HG03039 (cell line): ENCODE results near the gene HCRTR2.
A peak's percentile ranks its signal among the peaks of the same experiment; 100 is the strongest.
"Not testable (repeated sequence)": the region's sequence is repeated elsewhere in the genome, so short reads cannot be mapped to it uniquely, and the experiment has no call there.

ENCODE experiments used
- ATAC-seq: cut with Tn5 transposase; IDR thresholded peaks from one replicate; pipeline ENCODE4 v1.9.1; 2021; ENCODE audit warnings: mild to moderate bottlenecking, moderate library complexity; ENCODE audit not compliant: unreplicated experiment

The HCRTR2 gene

GRCh38 chr6:55210952-55211351 lies 36.6 kb downstream of the HCRTR2 start:
- ATAC-seq = no peak

- no peak for ATAC-seq
These were observed 37.8 kb downstream of the HCRTR2 start for GRCh38 chr6:55212156-55212555.

DNA sequence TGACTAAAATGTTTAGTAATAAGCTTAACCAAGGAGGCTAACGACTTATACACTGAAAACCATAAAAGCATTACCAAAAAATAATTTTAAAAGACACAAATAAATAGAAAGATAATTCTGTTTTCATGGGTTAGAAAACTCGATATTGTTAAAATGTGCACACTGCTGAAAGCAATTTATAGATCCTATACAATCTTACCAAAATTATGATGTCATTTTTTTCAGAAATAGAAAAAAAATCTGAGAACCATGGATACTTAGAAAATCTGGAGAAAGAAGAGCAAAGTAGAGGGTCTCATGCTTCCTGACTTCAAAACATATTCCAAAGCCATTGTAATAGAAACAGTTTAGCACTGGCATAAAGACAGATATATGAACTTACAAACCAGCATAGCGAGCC lies 46.6 kb downstream of the HCRTR2 start:
- ATAC-seq = no peak

DNA sequence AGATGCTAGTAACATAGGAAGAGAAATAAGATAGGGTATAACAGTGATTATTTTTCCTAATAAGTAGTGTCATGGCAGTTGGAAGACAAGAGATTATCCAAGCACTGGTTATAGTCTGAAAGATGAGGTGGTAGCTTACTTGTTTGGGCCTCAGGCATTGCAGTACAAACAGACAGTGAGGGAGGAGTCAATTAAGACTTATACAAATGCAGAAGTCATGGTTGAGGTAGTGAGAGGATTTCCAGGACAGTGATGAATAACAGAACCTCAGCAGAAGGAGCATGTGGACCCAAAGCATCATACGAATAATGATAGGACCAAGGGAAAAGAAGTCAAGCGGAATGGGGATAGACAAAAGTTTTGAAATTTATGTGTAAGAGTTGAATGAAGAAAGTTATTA lies 53.5 kb downstream of the HCRTR2 start:
- ATAC-seq = no peak

DNA sequence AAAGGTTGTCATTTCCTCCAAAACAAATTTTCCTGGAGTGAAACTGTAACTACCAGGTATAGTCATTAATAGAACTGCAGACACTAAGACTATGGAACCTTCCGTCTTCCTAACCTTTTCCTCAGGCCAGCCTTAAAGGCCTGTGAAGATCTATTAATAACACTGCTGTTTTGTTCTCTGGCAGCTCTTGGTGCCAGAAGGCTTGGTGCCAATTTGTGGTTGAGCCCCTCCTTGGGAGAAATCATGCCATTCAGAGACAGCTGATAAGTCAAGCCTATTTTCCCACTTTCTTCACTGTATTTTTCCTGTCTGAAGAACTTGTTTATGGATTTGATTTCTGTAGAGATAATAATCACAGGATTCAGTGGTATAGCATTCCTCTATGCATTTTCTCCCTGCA lies 64.8 kb downstream of the HCRTR2 start:
- ATAC-seq = no peak

DNA sequence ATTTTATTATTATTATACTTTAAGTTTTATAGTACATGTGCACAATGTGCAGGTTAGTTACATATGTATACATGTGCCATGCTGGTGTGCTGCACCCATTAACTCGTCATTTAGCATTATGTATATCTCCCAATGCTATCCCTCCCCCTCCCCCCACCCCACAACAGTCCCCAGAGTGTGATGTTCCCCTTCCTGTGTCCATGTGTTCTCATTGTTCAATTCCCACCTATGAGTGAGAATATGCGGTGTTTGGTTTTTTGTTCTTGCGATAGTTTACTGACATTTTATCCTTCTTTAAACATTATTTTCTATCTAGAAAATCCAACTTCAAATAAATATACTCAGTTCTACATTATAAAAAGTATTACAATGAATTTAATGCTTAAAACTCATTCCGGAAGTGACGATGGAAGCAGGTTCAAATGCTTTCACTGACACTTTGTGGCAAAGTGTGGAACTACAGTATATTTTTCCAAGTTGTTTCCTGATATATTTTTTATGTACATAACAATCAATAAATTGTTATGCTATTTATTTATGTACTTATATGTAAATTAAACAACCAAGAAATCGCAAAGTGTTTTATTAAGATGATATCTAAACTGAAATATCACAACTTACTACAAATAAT lies 66.8 kb downstream of the HCRTR2 start:
- not testable (repeated sequence) for ATAC-seq

DNA sequence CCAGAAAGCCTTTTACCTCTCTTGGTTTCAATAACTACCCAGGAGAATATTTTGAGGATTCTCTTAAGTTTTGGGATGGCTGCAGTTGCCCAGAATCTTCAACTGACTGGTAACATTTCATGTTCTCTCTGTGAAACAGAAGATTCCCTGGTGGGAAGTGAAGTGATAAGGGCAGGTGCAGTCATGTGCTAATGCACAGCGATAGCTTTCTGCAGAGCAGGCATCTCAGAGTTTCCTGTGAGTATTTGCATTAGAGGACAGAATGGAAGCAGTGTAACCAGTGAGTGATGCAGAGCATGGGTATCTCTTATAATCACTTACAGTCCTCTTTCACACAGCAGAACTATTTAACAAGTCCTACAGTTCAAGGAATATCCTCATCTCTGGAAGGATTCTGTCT lies 76.1 kb downstream of the HCRTR2 start:
- no peak for ATAC-seq

DNA sequence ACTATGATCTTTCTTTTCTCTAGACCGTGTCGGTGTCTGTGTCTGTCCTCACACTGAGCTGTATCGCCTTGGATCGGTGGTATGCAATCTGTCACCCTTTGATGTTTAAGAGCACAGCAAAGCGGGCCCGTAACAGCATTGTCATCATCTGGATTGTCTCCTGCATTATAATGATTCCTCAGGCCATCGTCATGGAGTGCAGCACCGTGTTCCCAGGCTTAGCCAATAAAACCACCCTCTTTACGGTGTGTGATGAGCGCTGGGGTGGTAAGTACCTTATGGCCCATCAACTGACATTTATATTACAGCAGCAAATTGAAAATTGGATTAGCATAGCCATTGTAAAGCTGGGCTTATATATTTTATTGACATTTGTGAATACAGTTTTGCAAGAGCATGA lies 80.8 kb downstream of the HCRTR2 start:
- no peak for ATAC-seq

DNA sequence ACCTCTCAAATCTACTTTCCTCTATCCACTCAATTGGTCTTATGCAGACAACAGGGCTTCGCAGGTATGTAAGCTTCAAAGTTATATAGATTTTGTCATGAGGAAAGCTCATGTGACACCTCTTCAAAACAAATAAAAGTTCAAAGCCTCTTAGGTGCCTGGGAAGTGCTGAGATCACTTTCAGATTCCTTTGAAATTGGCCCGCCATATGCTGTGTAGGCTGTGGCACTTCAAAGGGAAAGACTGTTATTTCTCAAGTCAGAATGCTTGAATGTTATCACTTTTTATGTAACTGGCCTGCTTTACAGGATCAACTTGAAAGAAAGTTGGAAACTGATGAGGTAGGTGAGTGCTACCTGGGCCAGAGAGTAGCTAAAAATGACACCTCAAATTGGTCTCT lies 85.9 kb downstream of the HCRTR2 start:
- no peak for ATAC-seq

DNA sequence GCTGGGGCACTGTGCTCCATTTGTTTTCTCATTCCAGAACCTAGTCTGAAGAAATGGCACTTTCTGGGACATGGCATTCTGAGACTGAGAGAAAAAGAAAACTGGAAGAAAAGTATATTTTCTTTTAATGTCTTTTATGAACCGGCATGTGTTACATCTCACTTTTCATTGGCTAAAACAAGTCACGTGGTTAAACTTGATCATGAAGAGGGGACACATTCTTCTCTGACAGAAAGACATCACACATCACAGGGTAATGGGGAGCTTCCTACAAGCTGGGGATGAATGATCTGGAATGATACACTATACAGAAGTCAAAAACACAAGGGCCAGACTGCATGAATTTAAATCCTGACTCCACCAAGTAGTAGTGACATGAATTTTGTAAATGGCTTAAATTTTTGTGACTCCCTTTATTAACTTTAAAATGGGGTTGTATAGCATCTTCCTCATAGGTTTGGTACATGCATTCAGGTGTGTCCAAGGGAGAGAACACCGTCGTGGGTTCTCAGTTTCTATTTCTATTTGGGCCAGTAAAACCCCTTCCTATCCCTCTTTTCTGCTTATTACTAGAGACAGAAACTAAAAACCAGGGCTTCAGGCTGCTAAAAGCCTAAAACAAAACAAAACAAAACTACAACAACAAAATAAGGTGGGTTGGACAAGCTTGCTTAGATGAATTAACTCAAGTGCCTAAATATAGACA lies 91.2 kb downstream of the HCRTR2 start:
- ATAC-seq = no peak

GRCh38 chr6:55266896-55267295 lies 92.6 kb downstream of the HCRTR2 start:
- no peak for ATAC-seq

DNA sequence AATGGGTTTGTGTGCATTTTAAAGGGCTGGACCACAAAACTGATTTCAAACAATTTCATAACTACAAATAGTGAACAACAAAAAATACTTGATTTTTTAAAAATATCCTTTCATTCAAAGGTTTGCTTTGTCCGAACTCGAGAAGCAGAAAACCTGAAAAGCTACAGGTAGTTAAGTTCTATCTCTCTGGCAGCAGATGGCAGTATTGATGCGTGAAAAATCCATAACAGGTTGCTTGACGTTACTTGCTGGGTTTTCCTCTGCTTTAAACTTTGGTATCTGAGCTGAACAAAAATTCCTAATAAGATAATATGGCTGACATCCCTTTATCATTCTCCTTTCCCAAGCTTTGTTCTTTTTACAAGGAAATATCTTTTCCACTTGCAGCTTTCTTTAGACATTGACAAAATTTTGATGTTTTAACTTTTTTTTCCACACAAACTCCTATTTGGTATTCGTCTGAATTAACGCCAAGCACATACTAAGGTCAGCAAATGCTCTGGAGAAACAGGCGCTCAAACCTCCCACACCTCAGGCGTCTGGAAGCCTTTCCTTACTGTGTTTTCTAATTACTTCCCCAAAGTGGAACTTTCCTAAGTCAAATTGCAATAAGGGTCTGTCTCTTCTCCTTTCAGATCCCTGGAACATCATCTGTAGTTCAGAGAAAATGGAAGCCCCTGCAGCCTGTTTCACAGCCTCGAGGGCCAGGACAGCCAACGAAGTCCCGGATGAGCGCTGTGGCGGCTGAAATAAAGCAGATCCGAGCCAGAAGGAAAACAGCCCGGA lies 102.6 kb downstream of the HCRTR2 start:
- peak; percentile 67 for ATAC-seq

- ATAC-seq = no peak
These were observed 103.3 kb downstream of the HCRTR2 start for GRCh38 chr6:55277646-55278045.

GRCh38 chr6:55281215-55281614 lies 106.9 kb downstream of the HCRTR2 start:
- ATAC-seq = no peak

GRCh38 chr6:55282115-55282514 lies 107.8 kb downstream of the HCRTR2 start:
- no peak for ATAC-seq

DNA sequence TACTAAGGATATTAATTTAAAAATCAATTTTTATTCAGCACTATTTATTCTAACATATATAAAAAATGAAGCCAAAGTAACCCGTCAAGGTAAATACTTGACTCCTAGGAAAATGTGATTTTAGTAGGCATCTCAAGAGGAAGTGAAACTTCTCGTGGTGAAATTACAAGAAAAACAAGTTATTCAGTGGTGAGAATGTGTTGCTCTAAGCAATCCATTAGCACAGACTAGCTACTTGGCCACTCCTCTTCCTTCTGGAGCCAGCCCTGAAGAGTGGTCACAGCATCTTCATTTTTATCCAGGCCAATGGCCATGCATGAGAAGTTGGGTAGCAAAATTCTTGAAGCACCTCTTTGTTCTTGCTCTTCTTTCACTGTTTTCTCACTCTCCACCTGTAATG lies 112.5 kb downstream of the HCRTR2 start:
- no peak for ATAC-seq

GRCh38 chr6:55290736-55291135 lies 116.4 kb downstream of the HCRTR2 start:
- ATAC-seq = no peak

DNA sequence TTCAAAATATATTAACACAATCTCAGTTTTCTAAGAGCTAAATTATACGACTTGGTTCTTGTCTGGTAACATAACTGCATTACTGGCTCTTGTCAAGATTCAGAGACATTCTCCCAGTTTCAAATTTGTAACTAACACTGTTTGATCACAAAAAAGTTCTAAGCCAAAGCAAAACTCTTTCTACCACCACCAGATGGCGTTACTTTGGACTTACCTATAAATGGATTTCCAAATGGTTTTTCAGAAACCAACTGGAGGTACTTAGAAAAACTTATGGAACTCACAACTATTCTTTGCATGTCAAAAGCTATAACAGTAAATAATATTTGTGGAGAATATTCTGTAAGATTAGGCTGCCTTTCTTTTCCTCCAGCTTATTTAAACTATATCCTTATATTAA lies 118.8 kb downstream of the HCRTR2 start:
- no peak for ATAC-seq

DNA sequence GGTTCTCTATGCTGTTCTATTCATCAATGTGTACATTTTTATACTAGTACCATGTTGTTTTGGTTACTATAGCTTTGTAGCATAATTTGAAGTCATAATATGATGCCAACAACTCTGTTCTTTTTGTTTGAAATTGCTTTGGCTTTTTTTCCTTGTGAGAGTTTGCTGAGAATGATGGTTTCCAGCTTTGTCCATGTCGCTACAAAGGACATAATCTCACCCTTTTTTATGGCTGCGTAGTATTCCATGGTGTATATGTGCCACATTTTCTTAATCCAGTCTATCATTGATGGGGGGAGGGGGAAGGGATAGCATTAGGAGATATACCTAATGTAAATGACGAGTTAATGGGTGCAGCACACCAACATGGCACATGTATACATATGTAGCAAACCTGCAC lies 122.9 kb downstream of the HCRTR2 start:
- ATAC-seq = not testable (repeated sequence)

DNA sequence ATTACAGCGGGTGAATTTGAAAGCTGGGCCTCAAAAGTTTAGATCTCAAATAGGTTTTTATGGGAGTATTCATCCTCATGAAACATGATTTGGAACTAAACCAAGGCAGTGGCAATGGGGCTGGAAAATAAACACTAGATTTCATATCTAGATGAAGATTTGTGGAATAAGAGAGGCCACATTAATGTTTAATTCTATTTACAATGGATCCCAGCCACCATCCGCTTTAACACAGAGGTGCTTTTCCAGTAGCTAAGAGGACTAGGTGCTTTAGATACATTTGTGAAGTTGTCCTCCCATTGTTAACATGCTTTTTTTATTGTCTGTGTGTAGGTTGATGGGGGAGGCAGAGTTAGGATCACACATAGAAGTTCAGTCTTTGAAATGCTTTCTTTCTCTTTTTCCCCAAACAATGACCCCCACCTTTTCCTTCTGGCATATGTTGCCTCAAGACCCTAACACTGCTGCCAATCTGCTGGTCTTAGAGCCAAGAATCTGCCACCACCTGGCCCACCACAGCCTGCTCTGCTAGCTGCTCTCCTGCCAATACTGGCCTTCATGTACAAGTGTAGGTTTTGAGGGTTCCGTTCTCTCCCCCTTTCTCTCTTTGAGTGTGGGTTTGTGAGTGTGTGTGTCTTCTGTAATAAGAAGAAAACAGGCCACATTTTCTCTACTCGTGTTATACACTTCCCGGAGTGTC lies 125.1 kb downstream of the HCRTR2 start:
- no peak for ATAC-seq

DNA sequence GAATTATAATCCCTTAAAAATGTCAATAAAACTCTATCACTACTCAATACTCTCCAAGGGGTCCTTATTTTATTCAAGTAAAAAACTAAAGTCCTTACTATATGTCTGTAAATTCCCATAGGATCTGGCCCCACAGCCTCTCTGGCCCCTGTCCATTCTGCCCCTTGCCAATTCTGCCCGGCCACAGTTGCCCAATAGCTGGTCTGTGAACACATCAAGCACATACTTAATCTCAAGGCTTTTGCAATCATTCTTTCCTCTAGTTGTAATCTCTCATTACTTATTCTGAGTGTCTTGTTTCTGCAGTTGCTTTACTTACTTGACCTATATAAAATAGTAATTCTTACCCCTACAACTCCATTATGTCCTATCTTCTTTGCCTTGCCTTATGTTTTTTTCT lies 130.4 kb downstream of the HCRTR2 start:
- ATAC-seq = no peak
